NCI-H2227 treated with DMSO at 0.1 percent for 48 hours (cell line): ENCODE results near the gene SOCS2.
A peak's percentile ranks its signal among the peaks of the same experiment; 100 is the strongest.
"Not testable (repeated sequence)": the region's sequence is repeated elsewhere in the genome, so short reads cannot be mapped to it uniquely, and the experiment has no call there.

Experiments used
- DNase-seq: peaks from one replicate; lab custom pipeline; 2025; lab: John Stamatoyannopoulos, UW

Gene SOCS2

DNA sequence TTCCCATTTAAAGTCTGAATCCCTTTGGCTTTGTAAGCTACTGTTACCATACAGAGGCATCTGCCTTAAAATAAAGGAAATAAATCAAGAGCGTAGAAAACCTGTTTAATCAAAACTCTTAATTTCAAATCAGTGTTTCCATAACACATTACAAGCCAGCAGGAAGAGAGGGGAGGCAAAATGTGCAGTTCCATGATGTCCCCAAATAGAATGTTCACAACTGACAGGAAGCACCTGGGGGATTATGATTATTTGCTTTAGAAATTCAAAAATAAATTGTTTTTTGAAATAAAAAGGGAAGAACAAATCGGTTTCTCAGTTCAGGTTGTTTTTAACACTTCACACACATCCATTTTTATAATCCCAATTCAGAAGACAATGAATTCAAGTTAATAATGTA lies 21.4 kb downstream of the SOCS2 start:
- DNase-seq: peak; percentile 56

DNA sequence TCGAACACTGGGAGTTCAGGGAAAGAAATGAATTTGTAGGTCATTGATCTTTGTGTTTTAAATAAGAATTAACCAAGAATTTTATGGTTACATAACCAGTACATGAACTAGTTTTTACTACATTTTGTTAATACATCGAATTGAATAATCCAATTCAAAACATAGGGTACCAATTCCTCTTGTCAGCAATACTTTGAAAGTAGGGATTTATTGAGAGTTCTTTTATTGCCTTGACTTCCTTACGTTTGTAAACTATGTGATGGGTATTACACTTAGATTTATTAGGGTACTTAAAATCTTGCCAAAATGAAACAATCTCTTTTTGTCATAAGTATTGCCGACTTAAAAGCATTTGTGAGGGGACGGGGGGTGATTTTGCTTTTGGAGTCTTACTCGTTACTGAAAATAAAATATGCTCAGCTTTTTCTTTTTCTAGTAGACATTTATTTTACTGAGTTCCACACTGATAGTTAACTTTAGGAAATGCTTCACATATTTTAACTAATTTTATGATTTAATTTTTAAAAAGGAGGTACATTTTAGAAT lies 22.4 kb downstream of the SOCS2 start:
- peak; percentile 62 for DNase-seq

DNA sequence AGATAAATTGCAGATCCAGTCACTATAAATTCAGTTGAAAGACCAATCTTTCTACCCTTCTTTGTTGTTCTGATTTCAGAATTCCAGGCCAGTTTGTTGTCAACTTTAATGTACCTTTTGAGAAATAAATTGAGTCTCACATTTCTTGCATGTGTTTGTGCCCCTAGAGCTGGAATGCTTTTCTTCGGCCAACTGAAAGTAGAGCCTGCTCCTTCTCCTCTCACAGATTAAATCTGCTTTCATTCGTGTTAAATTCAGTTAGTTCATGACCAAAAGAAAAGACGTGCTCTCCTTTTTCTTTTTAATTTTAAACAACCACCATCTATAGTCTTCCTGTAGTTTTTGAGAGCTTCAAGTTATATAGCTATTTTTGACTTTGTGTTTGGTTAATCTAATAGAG lies 22.9 kb downstream of the SOCS2 start:
- DNase-seq: peak; percentile 67

DNA sequence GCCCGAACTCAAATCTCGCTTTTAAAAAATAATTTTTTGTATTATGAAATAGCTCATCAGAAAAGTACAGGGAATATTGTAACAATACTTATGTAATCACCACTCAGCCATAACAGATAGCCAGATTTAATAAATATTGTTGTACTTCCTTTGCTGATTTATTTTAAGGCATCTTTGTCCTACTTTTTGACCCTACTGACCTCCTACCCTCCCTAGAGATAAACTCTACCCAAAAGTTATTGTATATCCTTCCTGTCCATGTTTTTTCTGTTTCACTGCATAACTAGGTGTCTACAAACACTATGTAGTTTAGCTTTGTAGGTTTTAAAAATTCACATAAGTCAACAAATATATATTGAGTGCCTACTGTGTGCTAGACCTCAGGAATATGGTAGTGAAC lies 25.1 kb downstream of the SOCS2 start:
- no peak for DNase-seq

DNA sequence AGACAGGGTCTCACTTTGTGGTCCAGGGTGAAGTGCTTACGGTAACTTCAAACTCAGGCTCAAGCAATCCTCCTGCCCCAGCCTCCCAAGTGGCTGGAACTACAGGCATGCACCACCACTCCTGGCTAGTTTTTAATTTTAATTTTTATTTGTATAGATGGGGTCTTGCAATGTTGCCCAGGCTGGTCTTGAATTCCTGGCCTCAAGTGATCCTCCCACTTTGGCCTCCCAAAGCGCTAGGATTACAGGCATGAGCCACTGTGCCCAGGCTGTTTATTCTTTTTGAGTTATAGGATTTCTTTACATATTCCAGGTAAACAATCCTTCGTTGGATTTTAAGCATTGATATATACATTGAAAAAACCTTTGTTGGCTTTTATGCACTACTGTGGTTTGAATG lies 26.7 kb downstream of the SOCS2 start:
- no peak for DNase-seq

DNA sequence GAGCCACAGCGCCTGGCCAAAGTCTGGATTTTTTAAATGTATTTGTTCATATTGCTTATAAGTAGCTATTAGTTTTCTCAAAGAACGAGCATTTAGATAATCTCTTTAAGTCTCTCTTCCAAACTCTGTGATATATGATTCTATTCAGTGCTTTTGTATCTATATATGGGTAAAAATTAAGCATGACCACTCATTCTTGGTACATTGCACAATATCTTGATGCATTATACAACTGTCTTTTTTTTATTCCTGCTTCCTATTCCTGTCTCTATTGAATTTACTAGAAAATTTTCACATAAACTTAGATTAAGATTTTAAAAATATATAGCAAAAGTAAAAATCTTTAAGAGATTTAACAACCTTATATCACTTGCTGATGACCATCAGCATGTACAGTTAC lies 29.1 kb downstream of the SOCS2 start:
- DNase-seq: no peak

DNA sequence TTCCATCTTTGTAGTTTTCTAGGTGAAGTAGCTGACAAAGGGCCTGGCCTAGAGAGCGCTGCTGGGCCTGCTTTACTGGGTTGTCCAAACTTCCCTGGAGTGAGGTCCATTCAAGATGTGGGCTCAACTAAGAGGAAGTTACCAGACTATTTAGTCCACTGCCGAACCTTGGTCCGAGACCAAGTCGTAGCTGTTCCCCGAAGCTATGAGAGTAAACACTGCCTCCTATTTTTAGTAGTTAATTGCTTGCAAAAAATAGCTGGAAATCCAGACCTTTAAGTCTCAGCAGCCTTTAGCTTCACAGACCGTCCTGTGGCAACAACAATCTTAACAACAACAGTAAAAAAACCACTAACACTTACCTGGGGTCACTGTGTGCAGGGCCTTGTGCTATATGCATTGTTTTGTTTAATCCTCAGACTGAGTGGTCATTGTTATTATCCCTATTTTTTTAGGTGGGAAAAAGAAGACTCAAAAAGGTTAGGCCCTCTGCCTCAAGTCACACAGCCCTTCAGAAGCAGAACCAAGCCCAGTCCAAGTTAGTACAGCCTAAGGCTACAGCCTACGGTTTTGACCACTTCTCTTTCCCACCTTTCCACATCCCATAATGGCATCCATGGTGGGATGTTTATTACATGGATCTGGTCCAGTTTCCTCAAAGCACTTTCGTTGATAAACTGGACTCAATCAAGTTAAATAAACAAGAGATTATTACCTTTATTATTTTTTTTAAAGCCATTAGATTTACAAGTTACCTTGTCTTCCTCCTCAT lies 30.6 kb downstream of the SOCS2 start:
- DNase-seq: no peak

DNA sequence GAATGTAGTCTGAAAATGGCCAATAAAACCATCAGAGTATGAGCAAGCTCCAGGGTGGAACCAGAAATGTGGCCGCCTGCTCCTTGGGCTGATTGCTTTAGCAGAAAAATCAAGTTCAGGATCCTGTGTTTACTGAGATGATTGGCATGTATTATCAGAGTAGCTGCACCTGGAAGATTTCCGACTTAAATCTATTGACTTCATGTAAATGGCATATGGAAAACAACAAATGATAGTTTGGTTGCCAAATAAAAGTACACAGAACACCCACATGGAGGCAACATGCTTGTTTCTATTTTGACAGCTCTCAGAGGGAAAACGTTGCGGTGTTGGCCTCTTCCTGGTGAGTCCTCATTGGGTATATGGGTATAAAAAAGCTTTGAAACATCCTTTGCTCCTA lies 31.3 kb downstream of the SOCS2 start:
- DNase-seq: peak; percentile 27

DNA sequence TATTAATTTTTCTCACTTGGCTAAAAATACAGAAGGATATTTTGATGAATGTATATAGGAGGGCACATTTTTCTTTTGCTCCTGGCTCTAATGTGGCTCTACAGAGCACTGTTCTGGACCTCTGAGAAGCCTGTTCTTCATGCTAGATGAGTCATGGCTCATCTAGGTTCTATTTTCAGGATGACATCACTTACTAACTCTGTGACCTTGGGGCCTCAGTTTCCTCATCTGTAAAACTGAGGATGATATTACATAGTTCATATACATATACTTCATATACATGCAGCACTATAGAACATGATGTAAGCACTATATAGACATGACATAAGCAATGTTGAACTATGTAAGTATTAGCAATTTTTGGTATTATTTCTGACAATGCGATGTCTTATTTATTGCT lies 35.8 kb downstream of the SOCS2 start:
- no peak for DNase-seq

DNA sequence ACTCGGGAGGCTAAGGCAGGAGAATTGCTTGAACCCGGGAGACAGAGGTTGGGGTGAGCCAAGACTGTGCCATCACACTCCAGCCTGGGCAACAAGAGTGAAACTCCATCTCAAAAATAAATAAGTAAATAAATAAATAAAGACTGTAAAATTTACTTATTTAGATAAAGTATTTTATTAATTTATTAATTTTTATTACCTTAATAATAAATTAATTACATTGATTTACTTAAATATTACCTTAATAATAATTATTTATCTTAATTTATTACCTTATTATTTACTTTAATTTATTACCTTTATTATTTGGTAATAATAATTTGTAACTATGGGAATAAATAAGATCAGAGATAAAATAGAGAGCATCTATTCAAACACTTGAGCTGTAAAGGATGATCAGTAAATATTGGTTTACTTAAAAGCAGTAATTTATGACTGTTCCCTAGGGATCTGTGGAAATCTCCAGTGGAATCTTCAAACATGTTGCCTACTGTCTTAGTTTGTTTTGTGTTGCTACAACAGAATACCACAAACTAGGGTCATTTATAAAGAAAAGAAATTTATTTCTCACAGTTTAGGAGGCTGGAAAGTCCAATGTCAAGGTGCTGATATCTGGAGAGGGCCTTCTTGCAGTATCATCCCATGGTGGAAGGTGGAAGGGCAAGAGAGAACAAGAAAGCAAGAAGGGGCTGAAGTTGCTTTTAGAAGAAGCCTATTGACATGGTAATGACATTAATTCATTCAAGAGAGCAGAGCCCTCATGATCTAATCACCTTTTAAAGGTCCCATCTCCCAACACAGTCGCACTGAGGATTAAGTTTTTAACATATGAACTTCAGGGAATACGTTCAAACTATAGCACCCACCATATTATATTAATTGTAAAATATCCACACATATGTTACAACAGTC lies 37.1 kb downstream of the SOCS2 start:
- no peak for DNase-seq

DNA sequence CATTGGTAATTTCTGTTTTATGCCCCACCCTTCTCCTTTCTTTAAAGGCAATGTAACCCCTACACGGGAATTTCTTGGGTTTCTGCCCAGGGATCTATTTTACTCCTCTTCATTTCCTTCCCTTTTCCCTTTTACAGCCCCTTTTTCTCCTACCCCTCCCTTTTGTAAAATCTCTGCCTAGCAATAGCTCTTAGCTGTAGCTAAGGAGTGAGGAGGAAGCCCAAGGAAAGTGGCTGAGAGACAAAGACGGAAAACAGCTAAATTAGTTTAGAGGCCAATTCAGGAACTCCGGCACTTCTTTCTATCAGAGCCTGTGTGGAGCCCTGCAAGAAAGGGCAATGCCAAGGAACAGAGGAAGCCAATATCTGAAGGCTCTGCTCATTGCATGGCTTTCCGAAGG lies 40.3 kb downstream of the SOCS2 start:
- DNase-seq: no peak

DNA sequence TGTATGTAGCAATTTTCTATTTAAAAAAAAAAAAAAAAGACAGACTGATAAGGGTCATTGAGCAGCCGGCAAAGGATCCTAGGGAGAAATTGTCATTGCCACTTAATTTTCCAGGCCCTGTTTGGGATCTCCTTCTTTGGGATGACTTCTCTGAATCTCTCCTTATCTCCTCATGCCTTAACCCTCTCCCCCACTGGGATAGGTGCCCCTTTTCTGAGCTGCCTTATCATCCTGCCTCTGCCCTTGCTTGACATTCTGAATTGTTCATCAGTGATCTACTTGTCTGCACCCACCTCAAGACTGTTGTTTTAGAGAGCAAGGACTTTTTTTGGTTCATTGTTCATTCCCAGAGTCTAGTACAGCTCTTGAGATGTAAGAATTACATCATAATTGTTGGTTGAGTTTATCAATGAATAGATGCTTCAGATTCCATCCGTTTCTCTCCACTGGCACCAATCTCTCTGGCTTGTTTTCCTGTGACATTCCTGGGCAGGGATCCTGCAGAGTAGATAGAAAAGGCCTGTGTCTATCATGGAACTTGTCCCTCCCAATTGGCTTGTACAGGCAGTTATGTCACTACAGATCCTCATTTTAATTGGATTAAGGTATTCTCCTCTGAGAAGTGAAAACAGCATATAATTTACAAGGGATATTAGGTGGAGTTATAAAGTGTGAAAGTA lies 42.6 kb downstream of the SOCS2 start:
- DNase-seq: no peak

DNA sequence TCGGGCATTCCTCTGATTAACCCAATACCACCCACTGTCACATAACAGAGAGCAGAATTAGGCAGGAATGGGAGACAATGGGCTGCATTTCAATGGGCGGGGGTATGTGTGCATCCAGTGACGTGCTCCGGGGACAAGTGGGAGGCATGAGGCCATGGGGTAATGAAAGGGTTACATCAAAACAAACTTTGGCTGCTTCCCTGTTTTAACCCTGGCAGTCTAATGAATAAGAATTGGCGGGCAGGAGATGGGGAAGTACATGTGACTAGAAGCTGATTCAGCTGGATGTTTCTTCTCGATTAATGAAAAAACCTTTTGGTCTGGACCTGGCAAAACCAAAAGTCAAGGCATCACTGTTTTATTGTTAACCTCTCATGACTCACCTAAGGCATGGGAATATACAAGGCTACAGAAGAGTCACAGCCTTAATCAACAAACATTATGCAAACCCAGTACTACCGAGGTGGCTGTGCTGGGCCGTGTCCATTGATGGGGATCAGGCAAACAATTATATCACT lies 44.2 kb downstream of the SOCS2 start:
- no peak for DNase-seq

DNA sequence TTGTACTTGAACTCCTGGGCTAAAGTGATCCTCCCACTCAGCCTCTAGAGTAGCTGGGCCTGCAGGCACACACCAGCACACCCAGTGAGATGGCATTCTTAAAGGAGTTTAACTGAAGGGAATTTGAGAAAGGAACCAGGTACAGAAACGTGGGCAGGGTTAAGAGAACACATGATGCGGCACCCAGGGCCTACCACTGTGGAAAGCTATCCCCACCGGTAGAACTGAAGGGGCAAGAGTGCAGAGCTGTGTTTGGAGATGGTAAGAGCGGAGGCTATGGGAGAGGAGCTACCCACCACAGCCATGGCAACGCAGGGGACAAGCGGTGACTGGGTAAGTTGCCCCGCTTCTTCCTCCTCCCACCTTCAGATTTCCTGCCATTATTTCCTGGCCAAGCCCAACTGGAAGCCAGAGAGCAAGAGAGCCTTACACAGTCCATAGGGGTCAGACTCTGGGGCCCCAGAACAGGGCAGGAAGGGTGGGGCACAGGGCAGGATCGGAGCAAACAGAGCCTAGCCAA lies 46.5 kb downstream of the SOCS2 start:
- DNase-seq: no peak

DNA sequence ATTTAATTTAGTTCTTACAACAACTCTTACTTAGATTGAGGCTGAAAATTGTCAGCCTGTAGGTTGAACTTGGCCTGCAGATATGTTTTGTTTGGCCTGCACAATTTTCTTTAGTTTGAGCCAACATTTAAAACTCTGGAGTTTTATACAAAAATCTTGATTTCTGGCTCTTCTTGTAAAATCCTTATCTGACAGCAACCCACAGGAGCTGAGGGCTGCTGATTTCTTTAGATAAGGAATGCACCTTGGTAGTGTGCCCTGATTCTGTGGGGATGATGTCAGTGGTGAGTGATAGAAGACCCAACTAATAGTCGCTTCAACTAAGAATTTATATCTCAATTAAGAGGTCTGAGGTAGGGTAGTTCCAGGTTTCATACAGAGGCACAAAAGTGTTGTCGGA lies 49.5 kb downstream of the SOCS2 start:
- no peak for DNase-seq

DNA sequence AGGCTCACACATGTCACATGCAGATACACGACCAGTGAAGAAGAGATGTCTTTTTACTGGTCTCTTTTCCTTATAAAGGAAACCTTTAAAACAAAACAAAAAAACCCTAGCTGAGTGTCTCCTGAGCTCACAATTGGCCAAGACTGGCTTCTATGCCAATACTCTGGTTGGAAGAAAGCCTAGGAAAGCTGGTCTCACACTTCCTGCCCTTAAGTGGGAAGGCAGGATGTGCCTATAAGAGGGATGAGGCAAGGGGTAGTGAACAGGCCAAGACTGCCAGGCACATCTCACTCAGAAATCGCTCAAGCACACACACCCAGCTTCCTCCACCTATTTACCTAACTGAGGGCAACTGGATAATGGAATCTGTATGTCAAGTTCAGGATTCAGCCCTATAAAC lies 50.0 kb downstream of the SOCS2 start:
- DNase-seq: no peak

DNA sequence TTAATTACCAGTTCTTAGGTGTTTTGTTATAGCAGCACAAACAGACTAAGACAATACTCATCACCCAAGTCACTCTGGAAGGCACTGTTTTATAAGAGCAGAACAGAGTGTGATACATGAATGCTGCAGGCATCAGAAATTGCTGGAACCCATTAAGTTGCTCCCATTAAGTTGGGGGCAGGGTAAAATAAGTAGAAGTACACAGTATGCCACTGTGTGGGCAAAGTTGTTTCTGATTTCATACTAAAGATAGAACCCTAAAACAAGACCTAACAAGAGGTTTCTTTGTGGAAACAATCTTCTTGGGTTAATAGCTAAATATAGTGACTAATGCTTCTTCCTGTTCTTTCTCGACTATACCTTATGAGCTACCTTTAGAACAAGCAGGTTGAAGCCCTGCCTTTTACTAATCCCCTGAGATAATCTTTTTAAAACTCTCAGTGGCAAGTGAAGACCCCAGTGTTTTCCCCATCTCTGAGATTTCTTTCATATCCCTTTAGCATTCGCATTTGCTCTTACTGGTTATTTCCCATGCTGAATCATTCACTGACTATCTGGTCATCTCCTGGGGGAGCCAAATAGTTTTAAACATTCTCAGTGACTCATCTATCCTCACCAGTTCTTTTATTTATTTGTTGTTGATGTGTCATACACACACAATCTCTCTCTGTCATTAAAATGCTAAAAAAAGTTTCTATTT lies 52.3 kb downstream of the SOCS2 start:
- DNase-seq: no peak

DNA sequence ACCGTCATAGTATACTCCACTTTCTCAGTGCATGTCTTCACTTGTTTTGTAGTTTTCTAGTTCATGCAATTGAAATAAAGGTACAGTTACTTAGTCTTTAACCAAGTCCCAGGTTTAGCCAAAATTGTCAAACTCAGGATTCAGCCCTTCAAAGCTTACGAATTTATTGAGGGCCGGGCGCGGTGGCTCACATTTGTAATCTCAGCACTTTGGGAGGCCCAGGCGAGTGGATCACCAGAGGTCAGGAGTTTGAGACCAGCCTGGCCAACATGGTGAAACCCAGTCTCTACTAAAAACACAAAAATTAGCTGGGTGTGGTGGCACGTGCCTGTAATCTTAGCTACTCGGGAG lies 52.8 kb downstream of the SOCS2 start:
- DNase-seq: not testable (repeated sequence)

DNA sequence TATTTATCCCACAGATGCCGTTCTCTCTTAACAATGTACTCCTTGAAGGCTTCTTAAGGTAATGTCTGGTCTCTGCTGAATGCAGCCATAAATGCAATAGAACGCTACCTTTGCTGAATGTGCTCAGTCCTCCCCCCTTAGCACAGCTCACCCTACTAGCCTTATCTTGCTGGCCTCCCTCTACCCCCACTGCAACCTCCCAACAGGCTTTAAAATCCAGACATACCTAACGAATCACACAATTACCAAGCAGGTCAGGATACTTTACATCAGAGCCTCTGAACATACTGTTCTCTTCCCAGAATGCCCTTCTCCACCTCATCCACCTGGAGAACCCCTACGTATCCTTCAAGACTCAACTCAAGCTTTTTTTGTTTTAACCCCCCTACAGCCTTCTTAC lies 53.7 kb downstream of the SOCS2 start:
- DNase-seq: no peak
